GM23248 (cell line): ENCODE data around the gene BCO1. TPM values are rescaled to one million over a fixed set of nuclear protein-coding genes. Genes with fewer than 3 reads are reported as not detected.

Experiments
- DNase-seq: peaks from one replicate; pipeline ENCODE4 v3.0.0-alpha.2; 2015
- H2AFZ ChIP-seq: fragments of 200-600 bp; sonication (generic); 2 replicates; pipeline ENCODE4 v1.6.1; 2016; ENCODE audit warnings: antibody characterized with exemption
- H3F3A ChIP-seq: fragments of 200-600 bp; sonication (generic); 2 replicates; pipeline ENCODE4 v1.6.1; 2016; ENCODE audit warnings: mild to moderate bottlenecking, antibody characterized with exemption, mixed run types; ENCODE audit not compliant: insufficient read depth
- H3K27ac ChIP-seq: fragments of 200-600 bp; sonication (generic); 2 replicates; pipeline ENCODE4 v1.5.1; 2016; ENCODE audit warnings: mild to moderate bottlenecking
- H3K27me3 ChIP-seq: fragments of 200-600 bp; sonication (generic); replicated peaks from 2 replicates; pipeline ENCODE4 v1.6.1; 2016; ENCODE audit warnings: mild to moderate bottlenecking; ENCODE audit not compliant: insufficient read depth
- H3K36me3 ChIP-seq: fragments of 200-600 bp; sonication (generic); 2 replicates; pipeline ENCODE4 v1.6.1; 2016; ENCODE audit warnings: low read depth, mild to moderate bottlenecking
- H3K4me1 ChIP-seq: fragments of 200-600 bp; sonication (generic); 2 replicates; pipeline ENCODE4 v1.6.1; 2016; ENCODE audit warnings: mild to moderate bottlenecking; ENCODE audit not compliant: insufficient read depth
- H3K4me2 ChIP-seq: fragments of 200-600 bp; sonication (generic); one replicate; pipeline ENCODE4 v1.6.1; 2016; ENCODE audit warnings: mild to moderate bottlenecking; ENCODE audit not compliant: unreplicated experiment
- H3K4me3 ChIP-seq: fragments of 200-600 bp; sonication (generic); 2 replicates; pipeline ENCODE4 v1.5.1; 2016; ENCODE audit warnings: mild to moderate bottlenecking
- H3K79me2 ChIP-seq: fragments of 200-600 bp; sonication (generic); 2 replicates; pipeline ENCODE4 v1.6.1; 2016; ENCODE audit warnings: mild to moderate bottlenecking; ENCODE audit not compliant: insufficient read depth
- H3K9ac ChIP-seq: fragments of 200-600 bp; sonication (generic); 2 replicates; pipeline ENCODE4 v1.6.1; 2016; ENCODE audit warnings: mild to moderate bottlenecking
- H3K9me2 ChIP-seq: fragments of 200-600 bp; sonication (generic); 2 replicates; pipeline ENCODE4 v1.6.1; 2016; ENCODE audit warnings: mixed run types, mild to moderate bottlenecking, moderate library complexity; ENCODE audit not compliant: insufficient read depth
- H3K9me3 ChIP-seq: fragments of 200-600 bp; sonication (generic); one replicate; pipeline ENCODE4 v1.6.1; 2017; ENCODE audit warnings: low read depth
- H4K20me1 ChIP-seq: fragments of 200-600 bp; sonication (generic); 2 replicates; pipeline ENCODE4 v1.6.0; 2016; ENCODE audit not compliant: insufficient read depth
- EZH2 ChIP-seq: fragments of 200-600 bp; sonication (generic); IDR thresholded peaks from 2 replicates; pipeline ENCODE4 v1.6.1; 2018; ENCODE audit warnings: antibody characterized with exemption, mild to moderate bottlenecking; ENCODE audit not compliant: insufficient read depth, poor library complexity, severe bottlenecking
- EZH2phosphoT487 ChIP-seq: fragments of 200-600 bp; sonication (generic); IDR thresholded peaks from 2 replicates; pipeline ENCODE4 v1.6.1; 2018; ENCODE audit warnings: antibody characterized with exemption, moderate library complexity, mild to moderate bottlenecking, low read depth; ENCODE audit not compliant: insufficient read depth
- WGBS, 2 experiments: methylation state at CpG; one replicate each; pipeline ENCODE4 v1.1.6; 2015 to 2017; ENCODE audit warnings: low lambda C conversion rate in 2 of 2, low coverage in 1 of 2; ENCODE audit errors: missing lambda C conversion rate in 2 of 2; 5-methylcytosine and 5-hydroxymethylcytosine counted together
- in situ Hi-C: fragments of 300-500 bp; cut with MboI; formaldehyde crosslinking; loops from 2 replicates; pipeline ENCODE4 v1.15.0; 2020
- polyA plus RNA-seq: library from polyadenylated mRNA; unstranded; fragments of >200 nt; fragmentation: Nextera tagmentation; extraction: Ambion mirVana; gene quantifications from 2 replicates; pipeline ENCODE4 v1.2.1, GENCODE V29; 2016
- total RNA-seq: library from RNA; depleted of rRNA; stranded (reverse); fragments of >200 nt; shearing (Covaris generic); gene quantifications from 2 replicates; pipeline ENCODE4 v1.2.3, GENCODE V29; 2014

The BCO1 gene
- total and polyA plus RNA-seq, 2 experiments from 2014 or later: not detected

DNA sequence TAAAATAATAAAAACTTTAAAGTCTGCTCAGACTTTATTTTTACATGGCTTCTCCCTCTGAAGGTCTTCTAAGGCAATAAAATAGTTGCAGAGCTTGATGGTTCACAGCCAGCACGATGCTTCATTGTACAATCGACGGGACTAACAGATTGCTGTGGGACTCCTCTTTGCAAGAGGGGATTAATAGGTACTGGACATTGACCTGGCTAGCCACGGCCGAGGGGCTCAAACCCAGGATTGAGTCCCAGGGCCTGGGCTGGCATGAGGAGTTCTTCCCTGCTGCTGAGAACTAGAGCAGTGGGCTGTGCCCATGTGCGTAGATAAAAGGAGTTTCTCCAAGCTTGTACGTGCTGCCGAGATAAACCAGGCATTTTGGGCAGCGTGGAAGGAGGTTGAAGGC is 52.6 kb downstream of the BCO1 start:
- Histone ChIP-seq H3K4me3 (no peak overlapping the region), H4K20me1 (no peaks in the 10 kb centered on the region), H3K79me2 (no peaks in the 10 kb centered on the region), H3K4me2 (no peak overlapping the region), H3F3A (no peaks in the 10 kb centered on the region), H3K27me3 (no peaks in the 10 kb centered on the region), H3K9me3 (no peaks in the 10 kb centered on the region), H3K9ac (no peak overlapping the region), H3K4me1 (no peaks in the 10 kb centered on the region), H3K27ac (no peak overlapping the region), H3K36me3 (no peaks in the 10 kb centered on the region), H2AFZ (no peak overlapping the region), H3K9me2 (no peaks in the 10 kb centered on the region)
- TF ChIP-seq EZH2: no peak
- TF ChIP-seq EZH2phosphoT487: no peak
- 74% methylated on average over 9 of the region's 9 CpGs for WGBS, 2 experiments
- in situ Hi-C loops: no loop called here
- DNase-seq: no peak

DNA sequence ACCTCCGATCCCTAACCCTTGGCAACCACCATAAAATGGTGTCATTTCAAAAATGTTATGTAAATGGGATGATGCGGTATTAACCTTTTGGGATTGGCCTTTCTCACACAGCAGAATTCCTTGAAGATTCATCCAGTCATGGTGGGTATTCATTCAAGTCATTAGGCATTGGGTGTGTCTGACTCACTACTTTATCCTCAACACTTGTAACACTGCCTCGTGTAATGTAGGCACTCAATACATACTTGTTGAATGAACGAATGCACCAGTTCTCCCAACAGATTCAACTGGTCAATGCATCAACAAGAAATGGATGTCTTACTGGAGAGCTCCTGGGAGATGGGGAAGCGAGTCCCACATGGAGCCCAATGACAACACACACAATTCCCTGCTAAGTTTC is 54.4 kb downstream of the BCO1 start:
- WGBS, 2 experiments: 45 to 52% methylated on average over 5 of the region's 5 CpGs
- Histone ChIP-seq H2AFZ (no peak overlapping the region), H3K36me3 (no peaks in the 10 kb centered on the region), H3K9me3 (no peaks in the 10 kb centered on the region), H3K4me1 (no peaks in the 10 kb centered on the region), H4K20me1 (no peaks in the 10 kb centered on the region), H3K27me3 (no peaks in the 10 kb centered on the region), H3K4me2 (no peak overlapping the region), H3K4me3 (no peak overlapping the region), H3F3A (no peaks in the 10 kb centered on the region), H3K9ac (no peak overlapping the region), H3K27ac (no peak overlapping the region), H3K79me2 (no peaks in the 10 kb centered on the region), H3K9me2 (no peaks in the 10 kb centered on the region)
- peak; percentile 3 for DNase-seq
- in situ Hi-C loops: no loop called here
- no peak for TF ChIP-seq EZH2
- TF ChIP-seq EZH2phosphoT487: no peak

DNA sequence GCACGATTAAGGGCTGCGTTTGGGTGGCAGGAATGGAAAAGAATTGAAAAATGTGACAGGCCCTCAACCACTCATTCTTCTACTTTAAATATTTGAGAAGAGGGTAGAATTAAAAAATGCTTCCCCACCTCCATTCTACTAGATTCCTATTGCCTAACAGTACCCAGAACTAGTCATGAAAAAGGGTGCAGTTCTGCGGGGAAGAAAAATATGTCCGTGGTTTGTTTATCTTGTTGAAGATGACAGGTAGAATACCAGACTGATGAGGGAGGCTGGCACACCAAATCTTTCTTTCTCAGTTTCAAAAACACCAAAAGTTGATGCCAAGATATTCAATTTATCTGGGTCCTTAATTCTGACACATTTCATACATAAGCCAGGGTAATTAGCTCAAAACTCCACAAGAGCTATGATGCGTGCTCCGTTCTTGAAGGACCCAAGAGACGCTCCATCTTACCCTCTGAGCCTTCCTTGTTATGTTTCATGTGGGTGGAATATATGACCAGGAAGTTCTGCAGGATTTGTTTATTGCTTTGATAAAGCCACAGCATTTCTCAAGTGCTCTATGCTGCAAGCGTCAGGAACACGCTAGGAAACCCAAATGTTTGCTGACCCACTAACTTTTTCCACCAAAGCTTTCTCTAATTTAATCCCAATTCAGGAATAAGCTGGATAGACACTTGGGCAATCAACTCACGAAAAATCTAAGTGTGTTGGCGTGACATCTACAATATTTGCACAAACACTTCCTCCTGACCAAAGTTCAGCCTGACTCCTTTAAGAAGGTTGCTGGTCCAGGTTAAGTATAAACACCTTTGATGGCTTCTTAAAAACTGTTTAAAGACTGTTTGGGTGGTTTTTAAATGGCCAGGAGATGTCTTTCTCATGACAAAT is 55.7 kb downstream of the BCO1 start:
- Histone ChIP-seq H3K9me2 (no peaks in the 10 kb centered on the region), H3K9ac (no peak overlapping the region), H4K20me1 (no peaks in the 10 kb centered on the region), H3K27me3 (no peaks in the 10 kb centered on the region), H3K36me3 (no peaks in the 10 kb centered on the region), H2AFZ (no peak overlapping the region), H3K4me3 (no peak overlapping the region), H3K4me2 (no peak overlapping the region), H3F3A (no peaks in the 10 kb centered on the region), H3K79me2 (no peaks in the 10 kb centered on the region), H3K4me1 (no peaks in the 10 kb centered on the region), H3K9me3 (no peaks in the 10 kb centered on the region), H3K27ac (no peak overlapping the region)
- WGBS, 2 experiments: 79 to 81% methylated on average over 11 of the region's 11 CpGs
- in situ Hi-C loops: no loop called here
- no peak for DNase-seq
- TF ChIP-seq EZH2 (no peak), EZH2phosphoT487 (no peak)

DNA sequence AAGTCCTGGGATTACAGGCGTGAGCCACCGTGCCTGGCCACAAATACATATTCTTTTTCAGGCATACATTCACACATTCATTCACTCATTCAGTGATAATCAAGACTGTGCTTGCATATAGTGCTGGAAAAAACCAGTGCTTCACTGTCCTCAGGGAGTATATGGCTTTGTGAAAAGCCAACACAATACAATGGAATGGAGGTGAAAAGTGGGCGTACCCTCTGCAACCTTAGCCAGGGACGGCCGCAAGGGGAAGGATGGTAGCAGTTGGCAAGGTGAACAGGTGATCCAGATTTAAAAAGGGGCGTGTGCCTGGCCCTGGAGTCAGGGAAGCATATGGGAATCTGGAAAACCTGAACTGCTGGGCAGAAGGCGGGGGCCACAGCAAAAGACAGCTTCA is 58.1 kb downstream of the BCO1 start:
- in situ Hi-C loops: no loop called here
- H3K36me3 ChIP-seq: no peaks in the 10 kb centered on the region
- H3F3A ChIP-seq: no peaks in the 10 kb centered on the region
- TF ChIP-seq EZH2phosphoT487 (no peak), EZH2 (no peak)
- H3K4me3 ChIP-seq: no peak overlapping the region
- H2AFZ ChIP-seq: no peak overlapping the region
- H3K9ac ChIP-seq: no peak overlapping the region
- no peaks in the 10 kb centered on the region for H4K20me1 ChIP-seq
- no peak overlapping the region for H3K27ac ChIP-seq
- no peaks in the 10 kb centered on the region for H3K9me3 ChIP-seq
- no peaks in the 10 kb centered on the region for H3K4me1 ChIP-seq
- DNase-seq: no peak
- H3K79me2 ChIP-seq: no peaks in the 10 kb centered on the region
- WGBS, 2 experiments: 69 to 70% methylated on average over 7 of the region's 7 CpGs
- H3K9me2 ChIP-seq: no peaks in the 10 kb centered on the region
- no peak overlapping the region for H3K4me2 ChIP-seq
- no peaks in the 10 kb centered on the region for H3K27me3 ChIP-seq
